B cell (primary cell): Measurements from ENCODE around the gene TMED9. TPM values are rescaled to one million over a fixed set of nuclear protein-coding genes. Genes with fewer than 3 reads are reported as not detected.

Experiments
- ATAC-seq: fragments of 200-7000 bp; cut with Tn5 transposase; one replicate; pipeline ENCODE4 v1.10.0; 2021; ENCODE audit warnings: low read depth, mild to moderate bottlenecking, moderate number of reproducible peaks, moderate library complexity
- CTCF ChIA-PET: fragments of 350-600 bp; sonication (Branson Sonifier 250); formaldehyde crosslinking; loops from one replicate; lab custom pipeline; 2021; ENCODE audit warnings: antibody characterized with exemption, inconsistent platforms; lab: Charles Lee
- POLR2A ChIA-PET: fragments of 350-600 bp; sonication (Branson Sonifier 250); formaldehyde crosslinking; loops from one replicate; lab custom pipeline; 2021; ENCODE audit warnings: antibody characterized with exemption; lab: Charles Lee
- DNase-seq: peaks from one replicate; pipeline ENCODE4 v3.0.0; 2013
- H2AFZ ChIP-seq: 2 replicates; pipeline ENCODE4 v1.6.1; 2012; ENCODE audit warnings: mild to moderate bottlenecking, low read depth, low read length; ENCODE audit not compliant: insufficient read depth, poor library complexity, severe bottlenecking
- H3K27ac ChIP-seq, 2 donors: 1 replicate in 1 of 2; 2 replicates in 1 of 2; pipeline ENCODE4 v1.5.1; 2012 to 2013; ENCODE audit warnings: low read length in 2 of 2, mild to moderate bottlenecking in 2 of 2, moderate library complexity in 1 of 2
- H3K27me3 ChIP-seq, 4 experiments: fragments of 200-600 bp in 1 of 4; sonication (generic) in 1 of 4; replicated peaks in 1 of 4; 1 replicate in 2 of 4; 2 replicates in 2 of 4; pipeline versions ENCODE4 v1.6.1 to v1.7.0; 2013 to 2016; ENCODE audit warnings: low read length in 3 of 4, mild to moderate bottlenecking in 2 of 4, mixed read lengths in 1 of 4, moderate library complexity in 1 of 4; ENCODE audit not compliant: insufficient read depth in 4 of 4, control insufficient read depth in 3 of 4; ENCODE audit errors: control extremely low read depth in 1 of 4
- H3K36me3 ChIP-seq, 2 experiments: replicated peaks in 1 of 2; 1 replicate in 1 of 2; 2 replicates in 1 of 2; pipeline versions ENCODE4 v1.6.1 to v1.7.1; 2013; ENCODE audit warnings: low read length in 1 of 2; ENCODE audit not compliant: insufficient read depth in 2 of 2, control insufficient read depth in 1 of 2; ENCODE audit errors: control extremely low read depth in 1 of 2, extremely low read depth in 1 of 2
- H3K4me1 ChIP-seq, 2 donors: fragments of 200-600 bp in 1 of 2; sonication (generic) in 1 of 2; 1 replicate in 1 of 2; 2 replicates in 1 of 2; pipeline versions ENCODE4 v1.5.1 to v1.6.1; 2013 to 2017; ENCODE audit warnings: low read length in 2 of 2; ENCODE audit not compliant: control insufficient read depth in 2 of 2, insufficient read depth in 2 of 2
- H3K4me2 ChIP-seq: replicated peaks from 2 replicates; pipeline ENCODE3; 2012; ENCODE audit warnings: mild to moderate bottlenecking, low read depth, low read length; ENCODE audit not compliant: poor library complexity, severe bottlenecking
- H3K4me3 ChIP-seq, 5 experiments: fragments of 200-600 bp in 1 of 5; sonication (generic) in 1 of 5; 1 replicate in 3 of 5; 2 replicates in 2 of 5; pipeline versions ENCODE4 v1.5.1 to v1.7.0; 2011 to 2016; ENCODE audit warnings: low read length in 4 of 5, mild to moderate bottlenecking in 4 of 5, low read depth in 2 of 5, control low read depth in 1 of 5, moderate library complexity in 1 of 5; ENCODE audit not compliant: insufficient read depth in 1 of 5; ENCODE audit errors: control extremely low read depth in 1 of 5, extremely low read depth in 1 of 5
- H3K79me2 ChIP-seq: fragments of 200-600 bp; sonication (generic); one replicate; pipeline ENCODE4 v1.6.0; 2016; ENCODE audit warnings: low read length; ENCODE audit not compliant: control insufficient read depth, insufficient read depth
- H3K9ac ChIP-seq: fragments of 200-600 bp; sonication (generic); 2 replicates; pipeline ENCODE4 v1.6.1; 2017; ENCODE audit warnings: mild to moderate bottlenecking, low read length, moderate library complexity
- H3K9me3 ChIP-seq, 3 donors: one replicate each; pipeline versions ENCODE4 v1.6.1 to v1.7.1; 2013; ENCODE audit warnings: low read length in 2 of 3; ENCODE audit not compliant: control insufficient read depth in 2 of 3, insufficient read depth in 1 of 3; ENCODE audit errors: control extremely low read depth in 1 of 3
- H4K20me1 ChIP-seq: 2 replicates; pipeline ENCODE4 v1.6.0; 2012; ENCODE audit warnings: mild to moderate bottlenecking, low read length; ENCODE audit not compliant: insufficient read depth, control insufficient read depth, poor library complexity, severe bottlenecking
- H3K27ac Mint-ChIP-seq: one replicate; pipeline ENCODE4 v1.8.0; 2021; ENCODE audit warnings: mixed read lengths
- H3K27me3 Mint-ChIP-seq: one replicate; pipeline ENCODE4 v1.8.0; 2021; ENCODE audit warnings: mixed read lengths
- H3K4me1 Mint-ChIP-seq: one replicate; pipeline ENCODE4 v1.8.0; 2021; ENCODE audit warnings: mixed read lengths
- H3K4me3 Mint-ChIP-seq: one replicate; pipeline ENCODE4 v1.8.0; 2021; ENCODE audit warnings: mixed read lengths
- H3K9me3 Mint-ChIP-seq: one replicate; pipeline ENCODE4 v1.8.0; 2022; ENCODE audit warnings: mixed read lengths; ENCODE audit not compliant: insufficient read depth
- EZH2 ChIP-seq: IDR thresholded peaks from 2 replicates; pipeline ENCODE4 v1.6.1; 2012; ENCODE audit warnings: borderline replicate concordance, low read depth, mild to moderate bottlenecking, moderate library complexity, low read length; ENCODE audit not compliant: insufficient read depth, poor library complexity, severe bottlenecking
- WGBS: methylation state at CpG from one replicate; pipeline ENCODE4 v1.1.5; 2013; ENCODE audit warnings: missing lambda C conversion rate; ENCODE audit not compliant: insufficient coverage; 5-methylcytosine and 5-hydroxymethylcytosine counted together
- intact Hi-C: fragments of 100-400 bp; cut with micrococcal nuclease; formaldehyde crosslinking; loops from one replicate; pipeline ENCODE4 v1.10.0; 2022
- polyA minus RNA-seq: library from RNA; depleted of rRNA, polyadenylated mRNA; stranded (reverse); fragments of >200 nt; gene quantifications from 2 replicates; pipeline ENCODE4 v1.2.3, GENCODE V29; 2012
- polyA plus RNA-seq: library from polyadenylated mRNA; depleted of rRNA; stranded (reverse); fragments of >200 nt; gene quantifications from 2 replicates; pipeline ENCODE4 v1.2.3, GENCODE V29; 2012
- total RNA-seq, 2 donors: library from RNA; stranded (reverse); fragments of 120-200 nt in 1 of 2; gene quantifications; 1 replicate in 1 of 2; 2 replicates in 1 of 2; pipeline versions ENCODE4 v1.2.3 to v1.2.4, GENCODE V29; 2013 to 2022
- TF ChIP-seq, protein P1 (sequence below): fragments of 200-600 bp; IDR thresholded peaks from one replicate; pipeline ENCODE4 v1.8.0; 2022; ENCODE audit warnings: antibody characterized with exemption, mild to moderate bottlenecking

TMED9 gene
- total RNA-seq: 63.1 and 67.6 TPM in 2 replicates
- total RNA-seq (2013): 39.8 TPM
- 54.7 and 58.8 TPM in 2 replicates for polyA plus RNA-seq
- polyA minus RNA-seq: 53.8 and 54.3 TPM in 2 replicates

DNA sequence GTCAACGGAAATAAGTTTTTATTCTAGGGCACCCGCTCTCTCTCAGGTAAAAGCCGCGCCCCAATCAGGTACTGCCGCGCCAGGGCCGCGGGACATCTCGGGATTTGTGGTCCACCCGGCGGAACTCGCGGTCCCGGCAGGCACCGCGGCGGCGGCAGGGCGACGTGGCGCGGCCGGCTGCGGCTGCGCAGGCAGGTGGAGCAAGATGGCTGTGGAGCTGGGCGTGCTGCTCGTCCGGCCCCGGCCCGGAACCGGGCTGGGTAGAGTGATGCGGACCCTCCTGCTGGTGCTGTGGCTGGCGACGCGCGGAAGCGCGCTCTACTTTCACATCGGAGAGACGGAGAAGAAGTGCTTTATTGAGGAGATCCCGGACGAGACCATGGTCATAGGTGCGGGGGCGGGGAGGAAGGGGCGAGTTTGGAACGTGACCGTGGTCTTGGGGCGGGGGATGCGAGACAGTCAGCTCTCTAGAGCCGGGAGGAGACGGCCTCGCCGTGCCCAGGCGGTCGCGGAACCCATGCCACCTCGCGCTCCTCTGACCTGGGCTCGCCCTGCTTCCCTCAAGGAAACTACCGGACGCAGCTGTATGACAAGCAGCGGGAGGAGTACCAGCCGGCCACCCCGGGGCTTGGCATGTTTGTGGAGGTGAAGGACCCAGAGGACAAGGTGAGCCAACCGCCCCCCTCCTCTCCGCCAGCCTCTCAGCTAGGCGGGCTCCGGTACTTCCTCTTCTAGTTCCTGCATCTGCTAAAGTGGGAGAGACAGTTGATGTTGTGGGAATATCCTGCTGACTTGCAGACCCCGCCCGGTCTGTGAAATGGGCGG lies at the start of gene TMED9:
TSS of gene TMED9 (plus strand) at position 194 of the 825 bp plus-strand sequence. CDS start at position 206, 12 bp downstream.
- peak within 1 kb of the TSS; percentile 62 to 82 for H3K27ac ChIP-seq
- no peaks in the 10 kb centered on the region for H3K9me3 ChIP-seq
- POLR2A ChIA-PET: interaction anchor here (1.0 kb wide), 1 partner anchor 10 kb away, joined by 5 read pairs; no protein-coding TSS in a partner anchor
- peaks cover 12 to 18% of the 10 kb centered on the region in 2 donors for H3K4me1 ChIP-seq
- no peaks in the 10 kb centered on the region for H3K27me3 ChIP-seq
- Mint-ChIP-seq H3K4me1 (peaks cover 19% of the 10 kb centered on the region), H3K9me3 (no peaks in the 10 kb centered on the region), H3K4me3 (peak within 1 kb of the TSS; percentile 99), H3K27ac (peak within 1 kb of the TSS; percentile 97), H3K27me3 (peaks cover 5% of the 10 kb centered on the region)
- peak within 1 kb of the TSS; percentile 63 to 91 (median 88) for H3K4me3 ChIP-seq
- intact Hi-C loops: loop anchor here (1.0 to 2.0 kb wide), 4 partner anchors 38 to 562 kb away; partner anchors contain the start of gene FAM193B
- peaks cover 23 to 31% of the 10 kb centered on the region in 2 experiments for H3K36me3 ChIP-seq
- TF ChIP-seq, protein P1, sequence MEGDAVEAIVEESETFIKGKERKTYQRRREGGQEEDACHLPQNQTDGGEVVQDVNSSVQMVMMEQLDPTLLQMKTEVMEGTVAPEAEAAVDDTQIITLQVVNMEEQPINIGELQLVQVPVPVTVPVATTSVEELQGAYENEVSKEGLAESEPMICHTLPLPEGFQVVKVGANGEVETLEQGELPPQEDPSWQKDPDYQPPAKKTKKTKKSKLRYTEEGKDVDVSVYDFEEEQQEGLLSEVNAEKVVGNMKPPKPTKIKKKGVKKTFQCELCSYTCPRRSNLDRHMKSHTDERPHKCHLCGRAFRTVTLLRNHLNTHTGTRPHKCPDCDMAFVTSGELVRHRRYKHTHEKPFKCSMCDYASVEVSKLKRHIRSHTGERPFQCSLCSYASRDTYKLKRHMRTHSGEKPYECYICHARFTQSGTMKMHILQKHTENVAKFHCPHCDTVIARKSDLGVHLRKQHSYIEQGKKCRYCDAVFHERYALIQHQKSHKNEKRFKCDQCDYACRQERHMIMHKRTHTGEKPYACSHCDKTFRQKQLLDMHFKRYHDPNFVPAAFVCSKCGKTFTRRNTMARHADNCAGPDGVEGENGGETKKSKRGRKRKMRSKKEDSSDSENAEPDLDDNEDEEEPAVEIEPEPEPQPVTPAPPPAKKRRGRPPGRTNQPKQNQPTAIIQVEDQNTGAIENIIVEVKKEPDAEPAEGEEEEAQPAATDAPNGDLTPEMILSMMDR: no peak
- no peak for TF ChIP-seq EZH2
- peaks cover 20% of the 10 kb centered on the region for H3K79me2 ChIP-seq
- peak within 1 kb of the TSS; percentile 80 for H3K4me2 ChIP-seq
- ATAC-seq: peak; percentile 98
- H4K20me1 ChIP-seq: peaks cover 35% of the 10 kb centered on the region
- CTCF ChIA-PET: interaction anchor here (0.7 to 1.6 kb wide), 4 partner anchors 9 to 282 kb away, joined by 3 to 5 read pairs (median 4); partner anchors contain the start of gene DOK3
- DNase-seq: peak; percentile 90
- peak within 1 kb of the TSS; percentile 86 for H3K9ac ChIP-seq
- H2AFZ ChIP-seq: peak within 1 kb of the TSS; percentile 90
- under 1% methylated on average over 61 of the region's 71 CpGs for WGBS
